Neutrophil (primary cell): ENCODE measurements around the gene LNX1.

Source experiments
- H3K27ac ChIP-seq: fragments of 200-600 bp; sonication (generic); 2 replicates; pipeline ENCODE4 v1.5.1; 2016; ENCODE audit warnings: mild to moderate bottlenecking, moderate library complexity
- H3K27me3 ChIP-seq: fragments of 200-600 bp; sonication (generic); 2 replicates; pipeline ENCODE4 v1.6.0; 2016; ENCODE audit warnings: mild to moderate bottlenecking
- H3K36me3 ChIP-seq: fragments of 200-600 bp; sonication (generic); 2 replicates; pipeline ENCODE4 v1.5.1; 2017
- H3K4me1 ChIP-seq, 2 experiments: fragments of 200-600 bp in 1 of 2; sonication (generic) in 1 of 2; 1 replicate in 1 of 2; 2 replicates in 1 of 2; pipeline versions ENCODE4 v1.5.1 to v1.6.1; 2013 to 2016; ENCODE audit warnings: low read depth in 1 of 2, low read length in 1 of 2, mild to moderate bottlenecking in 1 of 2, moderate library complexity in 1 of 2; ENCODE audit not compliant: control insufficient read depth in 1 of 2, insufficient read depth in 1 of 2
- H3K4me3 ChIP-seq, 2 experiments: fragments of 200-600 bp in 1 of 2; sonication (generic) in 1 of 2; 1 replicate in 1 of 2; 2 replicates in 1 of 2; pipeline ENCODE4 v1.5.1; 2013 to 2016; ENCODE audit warnings: low read depth in 1 of 2, low read length in 1 of 2, mild to moderate bottlenecking in 1 of 2, moderate library complexity in 1 of 2
- H3K9me3 ChIP-seq: fragments of 200-600 bp; sonication (generic); 2 replicates; pipeline ENCODE4 v1.5.1; 2016
- TF ChIP-seq, protein P1 (sequence below): fragments of 200-600 bp; sonication (generic); IDR thresholded peaks from 2 replicates; pipeline ENCODE4 v1.5.1; 2016; ENCODE audit warnings: antibody characterized with exemption

The LNX1 gene

DNA sequence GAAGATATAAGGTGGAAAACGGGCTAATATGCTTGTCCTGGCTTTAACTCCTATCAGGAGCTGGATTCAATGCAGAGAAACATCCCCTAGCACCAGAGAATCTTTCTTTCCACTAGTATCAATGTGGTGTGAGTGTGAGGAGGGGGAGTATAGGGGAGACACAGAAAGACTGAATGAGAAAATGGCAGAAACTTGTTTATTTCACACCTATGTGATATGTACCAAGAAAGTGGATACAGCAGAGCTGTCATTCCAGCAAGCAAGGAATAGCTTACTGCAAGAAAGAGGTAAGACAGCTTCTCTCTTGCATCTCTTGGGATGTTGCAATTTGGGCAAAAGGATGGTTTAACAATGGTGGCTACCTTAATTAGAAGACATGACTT is 105.6 kb downstream of the LNX1 start:
- Histone ChIP-seq H3K36me3 (no peaks in the 10 kb centered on the region), H3K4me1 (no peaks in the 10 kb centered on the region), H3K4me3 (no peak overlapping the region), H3K27ac (no peak overlapping the region), H3K9me3 (no peaks in the 10 kb centered on the region), H3K27me3 (peaks cover 12% of the 10 kb centered on the region)
- TF ChIP-seq, protein P1, sequence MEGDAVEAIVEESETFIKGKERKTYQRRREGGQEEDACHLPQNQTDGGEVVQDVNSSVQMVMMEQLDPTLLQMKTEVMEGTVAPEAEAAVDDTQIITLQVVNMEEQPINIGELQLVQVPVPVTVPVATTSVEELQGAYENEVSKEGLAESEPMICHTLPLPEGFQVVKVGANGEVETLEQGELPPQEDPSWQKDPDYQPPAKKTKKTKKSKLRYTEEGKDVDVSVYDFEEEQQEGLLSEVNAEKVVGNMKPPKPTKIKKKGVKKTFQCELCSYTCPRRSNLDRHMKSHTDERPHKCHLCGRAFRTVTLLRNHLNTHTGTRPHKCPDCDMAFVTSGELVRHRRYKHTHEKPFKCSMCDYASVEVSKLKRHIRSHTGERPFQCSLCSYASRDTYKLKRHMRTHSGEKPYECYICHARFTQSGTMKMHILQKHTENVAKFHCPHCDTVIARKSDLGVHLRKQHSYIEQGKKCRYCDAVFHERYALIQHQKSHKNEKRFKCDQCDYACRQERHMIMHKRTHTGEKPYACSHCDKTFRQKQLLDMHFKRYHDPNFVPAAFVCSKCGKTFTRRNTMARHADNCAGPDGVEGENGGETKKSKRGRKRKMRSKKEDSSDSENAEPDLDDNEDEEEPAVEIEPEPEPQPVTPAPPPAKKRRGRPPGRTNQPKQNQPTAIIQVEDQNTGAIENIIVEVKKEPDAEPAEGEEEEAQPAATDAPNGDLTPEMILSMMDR: no peak

DNA sequence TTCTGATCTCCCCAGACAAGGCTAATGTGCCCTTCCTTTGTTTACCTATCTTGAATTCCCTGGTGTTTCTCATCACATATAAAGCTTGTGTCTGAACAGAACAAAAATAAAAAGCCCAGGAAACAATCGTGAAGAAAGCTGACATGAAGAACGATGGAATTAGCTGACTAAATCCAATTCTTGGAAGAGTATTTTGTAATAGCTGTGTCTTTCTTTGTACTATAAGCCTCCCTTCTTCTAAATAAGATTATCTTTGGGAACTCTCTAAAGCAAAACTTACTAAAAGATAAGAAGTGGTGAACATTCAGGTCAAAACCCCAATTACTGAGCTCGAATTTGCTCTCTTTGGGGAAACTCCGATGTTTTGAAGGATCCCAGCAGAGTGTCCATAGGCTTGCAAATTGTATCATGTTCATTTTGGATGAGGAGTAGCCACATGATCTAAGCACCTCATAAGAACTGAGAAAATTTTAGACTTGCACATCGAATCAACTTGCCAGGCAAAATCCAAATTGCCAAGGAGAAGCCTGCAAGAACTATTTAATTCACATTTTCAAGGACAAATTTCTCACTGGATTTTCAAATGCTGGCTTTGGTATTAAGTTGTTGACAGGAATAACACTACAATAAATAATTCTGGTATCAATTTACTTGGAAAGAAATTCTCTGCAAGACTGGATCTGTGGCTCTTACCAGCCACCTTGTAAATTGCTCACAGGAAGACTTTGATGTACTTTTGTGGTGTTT is 106.2 kb downstream of the LNX1 start:
- H3K4me1 ChIP-seq: no peaks in the 10 kb centered on the region
- no peak overlapping the region for H3K27ac ChIP-seq
- H3K36me3 ChIP-seq: no peaks in the 10 kb centered on the region
- H3K4me3 ChIP-seq: no peak overlapping the region
- H3K9me3 ChIP-seq: no peaks in the 10 kb centered on the region
- H3K27me3 ChIP-seq: peaks cover 12% of the 10 kb centered on the region
- TF ChIP-seq, protein P1: no peak

DNA sequence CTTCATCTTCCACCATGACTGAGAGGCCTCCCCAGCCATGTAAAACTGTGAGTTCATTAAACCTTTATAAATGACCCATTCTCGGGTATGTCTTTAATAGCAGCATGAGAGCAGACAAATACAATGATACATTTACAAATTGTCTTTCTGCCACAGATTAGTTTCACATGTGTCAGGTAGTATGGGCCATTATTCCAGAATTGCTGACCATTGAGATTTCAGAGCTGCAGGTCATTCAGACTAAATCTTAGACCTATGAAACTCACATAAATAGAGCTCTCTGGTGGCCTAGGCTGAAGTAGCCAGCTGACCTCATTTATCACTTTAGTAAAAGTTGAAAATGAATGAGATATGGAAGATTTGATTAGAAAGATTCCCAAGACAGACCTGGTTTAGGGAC is 108.0 kb downstream of the LNX1 start:
- H3K4me1 ChIP-seq: no peaks in the 10 kb centered on the region
- H3K27ac ChIP-seq: no peak overlapping the region
- no peaks in the 10 kb centered on the region for H3K36me3 ChIP-seq

DNA sequence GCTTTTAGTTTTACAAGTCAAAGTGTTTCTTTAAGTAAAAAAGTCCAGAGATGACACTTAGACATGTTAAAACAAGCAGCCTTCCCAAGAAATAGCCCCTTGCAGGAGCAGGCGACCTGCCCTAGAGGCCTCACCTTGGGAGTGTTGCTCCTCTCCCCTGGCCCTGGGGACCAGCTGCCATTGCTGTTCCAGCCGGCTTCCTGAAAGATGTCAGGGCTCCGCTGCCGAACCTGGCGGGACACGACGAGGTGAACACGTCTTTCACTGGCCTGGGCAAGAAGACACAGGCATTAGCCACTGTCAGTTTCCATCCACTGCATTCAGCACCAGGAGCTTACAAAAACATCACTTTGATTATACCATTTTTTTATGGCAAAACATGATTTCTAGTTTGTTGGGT is 109.7 kb downstream of the LNX1 start:
- Histone ChIP-seq H3K4me3 (no peak overlapping the region), H3K27me3 (peaks cover 6% of the 10 kb centered on the region), H3K4me1 (no peaks in the 10 kb centered on the region), H3K36me3 (no peaks in the 10 kb centered on the region), H3K27ac (no peak overlapping the region), H3K9me3 (no peaks in the 10 kb centered on the region)
- TF ChIP-seq, protein P1: no peak

More for the DNA sequence above, 108.0 kb downstream of the LNX1 start:
- H3K27me3 ChIP-seq: peaks cover 10% of the 10 kb centered on the region
- no peaks in the 10 kb centered on the region for H3K9me3 ChIP-seq
- TF ChIP-seq, protein P1: no peak
- H3K4me3 ChIP-seq: no peak overlapping the region

DNA sequence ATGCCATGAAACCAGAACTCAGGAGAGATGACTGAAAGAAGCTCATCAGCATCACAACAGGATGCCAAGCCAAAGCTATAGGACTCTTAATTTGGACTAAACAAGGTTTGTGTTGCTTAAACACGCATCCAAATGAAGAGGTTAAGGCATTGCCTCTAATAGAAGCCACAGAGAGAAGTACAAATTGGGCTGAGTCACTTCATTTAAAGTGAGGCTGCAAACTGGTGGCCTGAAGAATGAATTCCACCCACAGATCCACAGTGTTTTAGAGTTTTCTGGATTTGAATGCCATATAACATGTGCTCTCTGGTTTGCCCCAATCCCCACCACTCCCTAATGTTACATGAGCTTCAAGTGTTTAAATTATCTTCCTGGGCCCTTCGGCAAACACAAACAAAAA is 110.4 kb downstream of the LNX1 start:
- peaks cover 6% of the 10 kb centered on the region for H3K27me3 ChIP-seq
- no peak overlapping the region for H3K27ac ChIP-seq
- no peaks in the 10 kb centered on the region for H3K36me3 ChIP-seq
- H3K4me1 ChIP-seq: no peaks in the 10 kb centered on the region
- no peaks in the 10 kb centered on the region for H3K9me3 ChIP-seq
- TF ChIP-seq, protein P1: no peak
- H3K4me3 ChIP-seq: no peak overlapping the region
